HG02884 (cell line): ENCODE measurements around the gene CEP112.

Experiments used
- ATAC-seq: cut with Tn5 transposase; IDR thresholded peaks from one replicate; pipeline ENCODE4 v1.9.1; 2021; ENCODE audit warnings: mild to moderate bottlenecking, moderate library complexity; ENCODE audit not compliant: unreplicated experiment

The CEP112 gene

GRCh38 chr17:65664696-65665095, 527.2 kb downstream of the CEP112 start:
- ATAC-seq = no peak

DNA sequence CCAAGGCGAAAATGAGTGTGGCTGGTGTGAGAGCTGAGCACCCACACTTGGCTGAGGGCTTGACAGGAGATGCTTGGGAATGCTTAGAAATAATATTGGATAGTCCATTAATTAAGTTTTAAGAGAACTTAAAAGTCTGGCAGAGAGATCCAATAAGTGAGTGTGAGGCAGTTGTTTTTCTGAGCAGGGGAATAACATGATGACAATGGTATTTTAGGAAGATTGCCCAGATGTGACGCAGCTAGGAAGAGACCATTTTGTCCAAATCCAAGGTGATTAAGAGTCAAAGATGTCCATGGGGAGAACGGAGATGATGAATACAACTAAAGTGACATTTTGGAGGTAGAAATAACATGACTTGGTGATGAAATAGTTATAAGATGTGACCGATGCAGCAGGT, 527.7 kb downstream of the CEP112 start:
- no peak for ATAC-seq

- ATAC-seq = no peak
Observed at GRCh38 chr17:65662196-65662595, 529.7 kb downstream of the CEP112 start.

- no peak for ATAC-seq
Observed at GRCh38 chr17:65660947-65661346, 531.0 kb downstream of the CEP112 start.

- ATAC-seq = no peak
Observed at GRCh38 chr17:65660078-65660477, 531.9 kb downstream of the CEP112 start.

GRCh38 chr17:65659512-65659911, 532.4 kb downstream of the CEP112 start:
- ATAC-seq = no peak

DNA sequence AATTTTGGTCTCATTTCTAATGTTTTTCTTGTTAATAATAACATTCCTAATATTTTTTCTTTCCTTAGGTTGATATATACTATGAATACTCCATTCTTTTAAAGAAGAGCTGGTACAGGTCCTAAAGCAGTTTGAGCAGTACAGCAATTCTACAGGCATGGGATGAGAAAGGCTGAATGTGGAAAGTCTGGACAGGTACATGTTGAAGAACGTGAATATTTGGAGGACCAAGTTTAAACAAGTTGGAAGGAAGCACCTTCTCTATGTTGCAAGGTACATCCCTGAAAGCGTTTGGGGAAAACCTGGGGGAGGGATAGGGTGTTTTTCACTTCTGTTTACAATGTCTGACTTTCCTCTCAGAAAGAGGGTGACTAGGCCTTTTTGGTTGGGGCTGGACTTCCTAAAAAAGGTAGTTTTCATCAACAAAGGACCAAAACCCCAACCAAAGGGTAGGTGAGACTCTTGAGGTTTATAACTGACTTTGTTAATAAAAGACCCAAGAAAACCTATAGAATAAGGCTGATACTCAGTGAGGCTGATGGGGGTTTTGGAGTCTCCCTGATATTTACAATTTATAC, 534.6 kb downstream of the CEP112 start:
- no peak for ATAC-seq

DNA sequence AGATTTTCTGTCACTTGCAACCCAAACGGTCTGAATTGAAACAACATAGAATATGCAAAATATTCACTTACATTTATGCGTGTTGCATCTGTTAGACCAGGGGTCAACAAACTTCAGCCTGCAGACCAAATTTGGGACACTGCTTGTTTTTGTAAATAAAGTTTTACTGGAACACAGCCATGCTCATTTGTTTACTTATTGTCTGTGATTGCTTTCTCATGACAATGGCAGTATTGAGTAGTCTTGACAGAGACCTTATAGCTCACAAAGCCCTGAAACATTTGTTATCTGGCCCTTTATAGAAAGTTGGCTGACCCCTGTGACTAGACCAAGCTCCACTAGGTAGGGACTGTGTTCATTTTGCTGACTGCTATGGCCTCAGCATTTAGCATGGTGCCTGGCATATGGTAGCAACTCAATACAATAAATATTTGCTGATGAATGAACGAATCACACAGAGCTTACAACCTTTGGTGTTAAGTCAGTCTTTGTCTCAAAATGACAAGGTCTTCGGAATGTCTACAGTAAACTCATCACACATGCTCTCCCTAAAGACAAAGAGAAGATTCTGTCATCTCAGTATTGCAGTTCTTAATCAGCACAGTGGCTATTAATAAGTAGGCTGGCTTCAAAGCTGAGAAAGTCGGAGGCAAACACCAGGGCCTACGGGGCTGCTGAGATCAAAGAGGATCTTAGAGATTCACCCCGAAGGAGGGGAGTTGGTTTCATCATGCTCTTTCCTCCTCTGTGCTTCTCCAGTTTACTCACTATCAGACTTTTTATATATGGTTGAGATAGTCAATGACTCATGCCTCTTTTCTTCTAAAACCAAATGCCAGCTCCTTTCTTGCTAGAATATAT, 535.3 kb downstream of the CEP112 start:
- peak; percentile 81 for ATAC-seq

DNA sequence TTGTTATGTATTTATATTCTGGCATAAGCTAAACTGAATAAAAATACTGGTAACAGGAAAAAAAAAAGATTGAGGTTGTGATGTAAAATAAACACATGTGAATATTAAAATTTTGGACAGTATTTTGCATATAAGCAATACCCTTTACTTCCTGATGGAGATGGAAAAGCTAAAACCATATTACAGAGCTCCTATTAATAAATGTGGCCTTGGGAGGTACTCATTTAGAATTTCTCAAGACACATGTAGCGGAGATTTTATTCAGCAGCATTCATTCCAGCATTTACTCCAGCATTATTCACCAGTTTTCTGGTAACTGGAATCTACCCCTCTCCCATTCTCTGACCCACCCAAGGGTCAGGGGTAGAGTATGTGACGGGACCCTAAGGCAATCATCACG, 536.2 kb downstream of the CEP112 start:
- ATAC-seq = no peak

GRCh38 chr17:65644545-65644944, 547.4 kb downstream of the CEP112 start:
- ATAC-seq = no peak

DNA sequence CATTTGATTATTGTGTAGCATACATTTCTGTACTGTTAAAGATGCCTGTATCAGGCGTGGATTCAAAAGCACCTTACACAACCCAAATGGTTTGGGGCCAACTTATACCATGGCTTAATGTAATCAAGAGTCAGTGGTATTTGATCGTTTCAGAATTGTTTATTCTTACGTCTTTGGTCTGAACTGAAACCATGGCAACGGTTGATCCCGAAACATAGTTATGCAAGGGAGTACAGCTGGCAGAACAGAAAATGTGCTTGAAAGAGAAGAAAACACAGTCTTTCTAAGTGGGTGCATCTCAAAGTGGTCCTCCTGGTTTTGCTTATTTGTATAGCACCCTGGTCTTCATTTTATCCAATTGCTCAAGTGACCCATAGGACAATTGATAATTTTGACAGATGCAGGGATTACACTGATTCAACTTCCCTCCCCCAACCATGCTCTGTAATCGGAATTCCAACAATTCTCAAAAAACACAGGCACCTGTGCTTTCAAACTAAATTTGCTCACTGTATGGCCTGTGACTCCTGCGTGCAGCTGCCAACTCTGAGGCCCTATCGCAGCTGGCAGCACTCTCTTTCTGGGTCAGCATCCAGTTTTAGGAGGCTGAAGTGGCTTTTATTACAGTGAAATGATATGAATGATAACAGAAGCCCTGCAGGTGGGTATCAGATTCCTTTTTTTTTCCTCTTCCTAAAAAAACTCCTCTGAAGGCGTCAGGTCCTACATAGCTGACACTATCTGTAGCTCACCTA, 553.5 kb downstream of the CEP112 start:
- ATAC-seq = no peak

- ATAC-seq = no peak
Observed at GRCh38 chr17:65637786-65638185, 554.1 kb downstream of the CEP112 start.

DNA sequence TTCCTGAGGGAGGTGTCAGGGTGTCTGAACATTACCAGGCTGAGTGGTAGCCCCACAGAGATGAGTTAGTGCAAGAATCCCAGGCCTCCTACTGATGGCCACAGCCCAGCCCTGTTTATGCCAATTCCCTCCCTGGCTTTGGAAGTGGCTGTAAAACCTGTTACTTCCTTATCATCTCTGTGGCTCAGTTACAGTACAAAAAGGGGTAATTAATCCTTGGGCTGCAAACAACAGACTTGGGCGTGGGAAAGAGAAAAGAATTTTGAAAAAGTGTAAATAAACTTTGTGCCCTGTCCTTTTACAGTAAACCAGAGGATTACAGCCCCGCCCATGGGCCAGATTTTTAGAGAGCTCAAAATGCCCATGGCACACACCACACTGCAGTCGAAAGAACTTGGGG, 557.4 kb downstream of the CEP112 start:
- ATAC-seq = no peak

GRCh38 chr17:65633988-65634387, 557.9 kb downstream of the CEP112 start:
- no peak for ATAC-seq

- no peak for ATAC-seq
Observed at GRCh38 chr17:65633146-65633881, 558.6 kb downstream of the CEP112 start.

GRCh38 chr17:65630502-65630901, 561.4 kb downstream of the CEP112 start:
- ATAC-seq = no peak

- no peak for ATAC-seq
Observed at GRCh38 chr17:65629234-65629690, 562.7 kb downstream of the CEP112 start.

DNA sequence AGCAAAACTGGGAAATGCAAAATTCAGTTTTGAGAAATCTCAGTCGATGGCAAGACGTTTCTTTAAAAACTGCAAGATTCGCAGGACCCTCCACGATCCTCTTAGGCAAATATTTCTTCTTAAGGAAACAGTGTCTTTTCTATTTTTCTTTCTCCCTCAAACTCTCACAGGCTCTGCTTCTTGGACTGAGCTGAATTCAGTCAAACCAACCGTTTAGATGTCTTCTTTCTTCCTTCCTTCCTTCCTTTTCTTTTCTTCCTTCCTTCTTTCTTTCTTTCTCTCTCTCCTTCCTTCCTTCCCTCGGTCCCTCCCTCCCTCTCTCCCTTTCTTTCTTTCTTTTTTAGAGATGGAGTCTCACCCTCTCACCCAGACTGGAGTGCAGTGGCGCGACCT, 563.3 kb downstream of the CEP112 start:
- no peak for ATAC-seq

- no peak for ATAC-seq
Observed at GRCh38 chr17:65627891-65628643, 563.9 kb downstream of the CEP112 start.

DNA sequence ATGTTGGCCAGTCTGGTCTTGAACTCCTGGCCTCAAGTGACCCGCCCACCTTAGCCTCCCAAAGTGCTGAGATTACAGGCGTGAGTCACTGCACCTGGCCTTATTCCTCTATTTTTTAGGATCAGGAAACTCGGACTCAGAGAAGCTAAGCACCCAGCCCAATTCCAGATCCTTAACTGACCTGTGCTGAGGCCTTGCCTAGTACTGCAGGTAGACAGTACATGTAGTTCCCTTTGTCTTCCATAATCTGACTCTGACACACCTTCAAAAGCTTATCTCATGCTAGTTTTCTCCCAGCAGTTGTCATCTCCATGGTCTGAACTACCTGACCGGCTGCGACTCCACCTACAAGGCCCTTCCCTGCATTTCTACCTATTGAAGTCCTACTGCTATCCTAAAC, 564.8 kb downstream of the CEP112 start:
- ATAC-seq = no peak
